Stomach (tissue), 9 donors: ENCODE data around the gene UBLCP1. TPM values are rescaled to one million over a fixed set of nuclear protein-coding genes. Genes with fewer than 3 reads are reported as not detected.
A peak's percentile ranks its signal among the peaks of the same experiment; 100 is the strongest.

Experiments used
- DNase-seq, 2 donors: peaks; one replicate each; pipeline versions ENCODE4 v3.0.0 to v3.0.0-alpha.2; 2013 to 2019
- H3K27ac ChIP-seq, 5 donors: fragments of 200-600 bp in 4 of 5; sonication (generic) in 4 of 5; one replicate each; pipeline ENCODE4 v1.5.1; 2013 to 2019; ENCODE audit warnings: mild to moderate bottlenecking in 1 of 5, moderate library complexity in 1 of 5
- H3K27me3 ChIP-seq, 3 donors: fragments of 200-600 bp; sonication (generic); one replicate each; pipeline ENCODE4 v1.5.1; 2017 to 2019; ENCODE audit warnings: mixed run types in 1 of 3
- H3K36me3 ChIP-seq, 4 donors: fragments of 200-600 bp; sonication (generic); 1 replicate in 3 of 4; 2 replicates in 1 of 4; pipeline ENCODE4 v1.5.1; 2016 to 2019
- H3K4me1 ChIP-seq, 4 donors: fragments of 200-600 bp; sonication (generic); one replicate each; pipeline ENCODE4 v1.5.1; 2016 to 2019
- H3K4me3 ChIP-seq, 4 donors: fragments of 200-600 bp; sonication (generic) in 3 of 4; one replicate each; pipeline ENCODE4 v1.5.1; 2016 to 2019; ENCODE audit warnings: mild to moderate bottlenecking in 1 of 4
- H3K9me3 ChIP-seq, 4 donors: fragments of 200-600 bp; sonication (generic); one replicate each; pipeline ENCODE4 v1.5.1; 2016 to 2019
- CTCF ChIP-seq, 7 experiments: fragments of 450-650 bp in 4 of 7; fragments of 200-600 bp in 3 of 7; sonication (generic) in 3 of 7; IDR thresholded peaks; one replicate each; pipeline ENCODE4 v1.5.1; 2016 to 2019; ENCODE audit warnings: antibody characterized with exemption in 7 of 7, control low read depth in 2 of 7, mild to moderate bottlenecking in 1 of 7
- EP300 ChIP-seq: sonication (generic); formaldehyde crosslinking; IDR thresholded peaks from one replicate; pipeline ENCODE4 v1.6.1; 2017; ENCODE audit warnings: antibody characterized with exemption
- POLR2A ChIP-seq, 4 donors: fragments of 450-650 bp; IDR thresholded peaks; one replicate each; pipeline ENCODE4 v1.6.1; 2016; ENCODE audit warnings: antibody characterized with exemption in 4 of 4, control low read depth in 2 of 4, mild to moderate bottlenecking in 1 of 4, moderate library complexity in 1 of 4
- POLR2AphosphoS5 ChIP-seq, 3 donors: sonication (generic); formaldehyde crosslinking; IDR thresholded peaks; one replicate each; pipeline ENCODE4 v1.6.1; 2016; ENCODE audit warnings: antibody characterized with exemption in 3 of 3
- WGBS, 5 donors: extraction: QIAGEN DNeasy Blood & Tissue Kit in 3 of 5; methylation state at CpG; one replicate each; pipeline versions ENCODE4 v1.1.5 to v1.1.7; 2013 to 2018; 5-methylcytosine and 5-hydroxymethylcytosine counted together
- intact Hi-C: fragments of 100-400 bp; cut with DNase I; formaldehyde crosslinking; loops from one replicate; pipeline ENCODE4 v1.15.1; 2023; ENCODE audit warnings: low total_unique reads
- polyA plus RNA-seq, 3 donors: library from polyadenylated mRNA; stranded (reverse); fragments of 200-250 nt; gene quantifications; one replicate each; pipeline ENCODE4 v1.2.3, GENCODE V29; 2013
- total RNA-seq, 5 donors: library from RNA; depleted of rRNA; stranded (reverse); fragments of >200 nt; gene quantifications; one replicate each; pipeline versions ENCODE4 v1.1.0 to v1.2.3, GENCODE V29; 2014 to 2016
- donor health status: healthy with polysubstance abuse.
- donor health status: Bipolar disorder and iron deficiency.
- donor health status: healthy.

The UBLCP1 gene
- total and polyA plus RNA-seq, 8 donors, result 1.2 to 24.4 (median 16.7) TPM

- WGBS, 5 donors, result 77 to 81% (median 78%) methylated on average over 9 of the region's 9 CpGs
- TF ChIP-seq EP300, result no peak
- TF ChIP-seq POLR2AphosphoS5 (IDR thresholded peaks at IDR 0.05), result peak in 1 of 3 donors; percentile 15
- TF ChIP-seq CTCF (IDR thresholded peaks at IDR 0.05), result peak in 5 of 7 experiments; percentile 16 to 51 (median 45)
- Histone ChIP-seq H3K9me3 (no peaks in the 10 kb centered on the region), H3K4me3 (no peak overlapping the region), H3K4me1 (no peaks in the 10 kb centered on the region), H3K36me3 (no peaks in the 10 kb centered on the region), H3K27ac (no peak overlapping the region), H3K27me3 (peaks cover 0 to 6% (median 0%) of the 10 kb centered on the region in 3 donors)
- intact Hi-C loops, result loop anchor here (10.0 kb wide), 1 partner anchor 162 kb away; no protein-coding TSS in a partner anchor
- peak; percentile 52 to 78 for DNase-seq
These were observed 53.7 kb downstream of the UBLCP1 start for GRCh38 chr5:159316519-159317383.

GRCh38 chr5:159317849-159318248 is 54.8 kb downstream of the UBLCP1 start:
- Histone ChIP-seq H3K4me1 (no peaks in the 10 kb centered on the region), H3K27ac (no peak overlapping the region), H3K27me3 (no peaks in the 10 kb centered on the region), H3K9me3 (no peaks in the 10 kb centered on the region), H3K36me3 (no peaks in the 10 kb centered on the region), H3K4me3 (no peak overlapping the region)
- intact Hi-C loops, result loop anchor here (10.0 kb wide), 1 partner anchor 163 kb away; no protein-coding TSS in a partner anchor
- TF ChIP-seq CTCF (IDR thresholded peaks at IDR 0.05) (no peak), POLR2AphosphoS5 (IDR thresholded peaks at IDR 0.05) (no peak), POLR2A (IDR thresholded peaks at IDR 0.05) (no peak), EP300 (no peak)
- no peak for DNase-seq
- 56 to 70% (median 56%) methylated on average over 2 of the region's 2 CpGs for WGBS, 5 donors

GRCh38 chr5:159318448-159318847 is 55.4 kb downstream of the UBLCP1 start:
- H3K36me3 ChIP-seq, result no peaks in the 10 kb centered on the region
- H3K9me3 ChIP-seq, result no peaks in the 10 kb centered on the region
- no peak for DNase-seq
- H3K4me1 ChIP-seq, result no peaks in the 10 kb centered on the region
- H3K27ac ChIP-seq, result no peak overlapping the region
- intact Hi-C loops, result loop anchor here (10.0 kb wide), 1 partner anchor 164 kb away; no protein-coding TSS in a partner anchor
- 71 to 80% (median 78%) methylated on average over 4 of the region's 4 CpGs for WGBS, 5 donors
- no peak overlapping the region for H3K4me3 ChIP-seq
- TF ChIP-seq CTCF (IDR thresholded peaks at IDR 0.05), result no peak
- no peak for TF ChIP-seq POLR2A (IDR thresholded peaks at IDR 0.05)
- TF ChIP-seq EP300, result no peak
- TF ChIP-seq POLR2AphosphoS5 (IDR thresholded peaks at IDR 0.05), result no peak
- H3K27me3 ChIP-seq, result no peaks in the 10 kb centered on the region

GRCh38 chr5:159319363-159319762 is 56.3 kb downstream of the UBLCP1 start:
- no peaks in the 10 kb centered on the region for H3K9me3 ChIP-seq
- H3K4me3 ChIP-seq, result no peak overlapping the region
- WGBS, 5 donors, result 56 to 68% (median 65%) methylated on average over 3 of the region's 3 CpGs
- no peaks in the 10 kb centered on the region for H3K4me1 ChIP-seq
- intact Hi-C loops, result loop anchor here (10.0 kb wide), 1 partner anchor 165 kb away; no protein-coding TSS in a partner anchor
- H3K27me3 ChIP-seq, result no peaks in the 10 kb centered on the region
- TF ChIP-seq POLR2AphosphoS5 (IDR thresholded peaks at IDR 0.05) (no peak), EP300 (no peak), CTCF (IDR thresholded peaks at IDR 0.05) (no peak), POLR2A (IDR thresholded peaks at IDR 0.05) (no peak)
- H3K27ac ChIP-seq, result no peak overlapping the region
- H3K36me3 ChIP-seq, result no peaks in the 10 kb centered on the region
- DNase-seq, result no peak
